ENCODE data around the gene THADA.
"Not testable (repeated sequence)": the region's sequence is repeated elsewhere in the genome, so short reads cannot be mapped to it uniquely, and the experiment has no call there.

The THADA gene

GRCh38 chr2:43298500-43298899, 297.3 kb downstream of the THADA start:
- Histone ChIP-seq H3K27ac (ENCODE audit: low read depth, low read length) (no peak overlapping the region), H3K9me3 (ENCODE audit: control insufficient read depth, insufficient read depth, low read depth, low read length) (peaks cover 7% of the 10 kb centered on the region; the same call in 1 of the 2 replicates), H3K9ac (ENCODE audit: low read length) (no peak overlapping the region), H3K36me3 (ENCODE audit: control insufficient read depth, insufficient read depth, low read length) (no peaks in the 10 kb centered on the region), H3K4me3 (ENCODE audit: low read depth, low read length) (no peak overlapping the region), H3K27me3 (ENCODE audit: control insufficient read depth, insufficient read depth, low read length) (no peaks in the 10 kb centered on the region), H3K4me1 (ENCODE audit: control insufficient read depth, insufficient read depth, low read length) (0 out of 2 replicates have a peak, but pooled peaks cover 3% of the 10 kb centered on the region)

GRCh38 chr2:43297740-43298139, 298.1 kb downstream of the THADA start:
- H3K27me3 ChIP-seq (ENCODE audit: control insufficient read depth, insufficient read depth, low read length); H3K4me1 ChIP-seq (ENCODE audit: control insufficient read depth, insufficient read depth, low read length); H3K9ac ChIP-seq (ENCODE audit: low read length); H3K4me3 ChIP-seq (ENCODE audit: low read depth, low read length); H3K27ac ChIP-seq (ENCODE audit: low read depth, low read length); H3K36me3 ChIP-seq (ENCODE audit: control insufficient read depth, insufficient read depth, low read length); H3K9me3 ChIP-seq (ENCODE audit: control insufficient read depth, insufficient read depth, low read depth, low read length): not testable (repeated sequence)

GRCh38 chr2:43294973-43295603, 300.8 kb downstream of the THADA start:
- Histone ChIP-seq H3K4me1 (ENCODE audit: control insufficient read depth, insufficient read depth, low read length) (no peaks in the 10 kb centered on the region; the same call in 1 of the 2 replicates), H3K4me3 (ENCODE audit: low read depth, low read length) (no peak overlapping the region), H3K9me3 (ENCODE audit: control insufficient read depth, insufficient read depth, low read depth, low read length) (peaks cover 7% of the 10 kb centered on the region; the same call in 1 of the 2 replicates), H3K27me3 (ENCODE audit: control insufficient read depth, insufficient read depth, low read length) (no peaks in the 10 kb centered on the region), H3K27ac (ENCODE audit: low read depth, low read length) (no peak overlapping the region), H3K9ac (ENCODE audit: low read length) (no peak overlapping the region), H3K36me3 (ENCODE audit: control insufficient read depth, insufficient read depth, low read length) (no peaks in the 10 kb centered on the region)

GRCh38 chr2:43293744-43294695, 301.8 kb downstream of the THADA start:
- no peak overlapping the region for H3K9ac ChIP-seq (ENCODE audit: low read length)
- no peaks in the 10 kb centered on the region for H3K27me3 ChIP-seq (ENCODE audit: control insufficient read depth, insufficient read depth, low read length)
- peaks cover 7% of the 10 kb centered on the region; the same call in 1 of the 2 replicates for H3K9me3 ChIP-seq (ENCODE audit: control insufficient read depth, insufficient read depth, low read depth, low read length)
- H3K36me3 ChIP-seq (ENCODE audit: control insufficient read depth, insufficient read depth, low read length) = no peaks in the 10 kb centered on the region
- H3K4me1 ChIP-seq (ENCODE audit: control insufficient read depth, insufficient read depth, low read length) = no peaks in the 10 kb centered on the region; the same call in 1 of the 2 replicates
- no peak overlapping the region for H3K27ac ChIP-seq (ENCODE audit: low read depth, low read length)
- no peak overlapping the region for H3K4me3 ChIP-seq (ENCODE audit: low read depth, low read length)

GRCh38 chr2:43292851-43293743, 302.7 kb downstream of the THADA start:
- Histone ChIP-seq H3K4me3 (ENCODE audit: low read depth, low read length) (no peak overlapping the region), H3K27ac (ENCODE audit: low read depth, low read length) (no peak overlapping the region), H3K9me3 (ENCODE audit: control insufficient read depth, insufficient read depth, low read depth, low read length) (peaks cover 7% of the 10 kb centered on the region; the same call in 1 of the 2 replicates), H3K36me3 (ENCODE audit: control insufficient read depth, insufficient read depth, low read length) (no peaks in the 10 kb centered on the region), H3K4me1 (ENCODE audit: control insufficient read depth, insufficient read depth, low read length) (no peaks in the 10 kb centered on the region; the same call in 1 of the 2 replicates), H3K9ac (ENCODE audit: low read length) (no peak overlapping the region), H3K27me3 (ENCODE audit: control insufficient read depth, insufficient read depth, low read length) (no peaks in the 10 kb centered on the region)

- H3K9me3 ChIP-seq (ENCODE audit: control insufficient read depth, insufficient read depth, low read depth, low read length) = peaks cover 7% of the 10 kb centered on the region; the same call in 1 of the 2 replicates
- H3K9ac ChIP-seq (ENCODE audit: low read length) = no peak overlapping the region
- no peaks in the 10 kb centered on the region for H3K27me3 ChIP-seq (ENCODE audit: control insufficient read depth, insufficient read depth, low read length)
- H3K4me1 ChIP-seq (ENCODE audit: control insufficient read depth, insufficient read depth, low read length) = no peaks in the 10 kb centered on the region; the same call in 1 of the 2 replicates
- H3K27ac ChIP-seq (ENCODE audit: low read depth, low read length) = no peak overlapping the region
- H3K4me3 ChIP-seq (ENCODE audit: low read depth, low read length) = no peak overlapping the region
- H3K36me3 ChIP-seq (ENCODE audit: control insufficient read depth, insufficient read depth, low read length) = 0 out of 2 replicates have a peak, but pooled peaks cover 3% of the 10 kb centered on the region
Measured at GRCh38 chr2:43292297-43292696, 303.5 kb downstream of the THADA start.

GRCh38 chr2:43289331-43289730, 306.5 kb downstream of the THADA start:
- no peaks in the 10 kb centered on the region for H3K27me3 ChIP-seq (ENCODE audit: control insufficient read depth, insufficient read depth, low read length)
- peaks cover 29% of the 10 kb centered on the region for H3K36me3 ChIP-seq (ENCODE audit: control insufficient read depth, insufficient read depth, low read length)
- no peak overlapping the region for H3K27ac ChIP-seq (ENCODE audit: low read depth, low read length)
- H3K9ac ChIP-seq (ENCODE audit: low read length) = no peak overlapping the region
- no peak overlapping the region for H3K4me3 ChIP-seq (ENCODE audit: low read depth, low read length)
- H3K4me1 ChIP-seq (ENCODE audit: control insufficient read depth, insufficient read depth, low read length) = no peaks in the 10 kb centered on the region; the same call in 1 of the 2 replicates
- H3K9me3 ChIP-seq (ENCODE audit: control insufficient read depth, insufficient read depth, low read depth, low read length) = peaks cover 17% of the 10 kb centered on the region

GRCh38 chr2:43288417-43289305, 307.2 kb downstream of the THADA start:
- peaks cover 36% of the 10 kb centered on the region for H3K36me3 ChIP-seq (ENCODE audit: control insufficient read depth, insufficient read depth, low read length)
- no peaks in the 10 kb centered on the region; the same call in 1 of the 2 replicates for H3K4me1 ChIP-seq (ENCODE audit: control insufficient read depth, insufficient read depth, low read length)
- H3K4me3 ChIP-seq (ENCODE audit: low read depth, low read length) = no peak overlapping the region
- H3K9ac ChIP-seq (ENCODE audit: low read length) = no peak overlapping the region
- no peaks in the 10 kb centered on the region for H3K27me3 ChIP-seq (ENCODE audit: control insufficient read depth, insufficient read depth, low read length)
- H3K27ac ChIP-seq (ENCODE audit: low read depth, low read length) = no peak overlapping the region
- H3K9me3 ChIP-seq (ENCODE audit: control insufficient read depth, insufficient read depth, low read depth, low read length) = peaks cover 24% of the 10 kb centered on the region

- Histone ChIP-seq H3K9ac (ENCODE audit: low read length) (no peak overlapping the region), H3K4me3 (ENCODE audit: low read depth, low read length) (no peak overlapping the region), H3K4me1 (ENCODE audit: control insufficient read depth, insufficient read depth, low read length) (no peaks in the 10 kb centered on the region), H3K36me3 (ENCODE audit: control insufficient read depth, insufficient read depth, low read length) (peaks cover 49% of the 10 kb centered on the region), H3K9me3 (ENCODE audit: control insufficient read depth, insufficient read depth, low read depth, low read length) (peaks cover 26% of the 10 kb centered on the region), H3K27me3 (ENCODE audit: control insufficient read depth, insufficient read depth, low read length) (no peaks in the 10 kb centered on the region), H3K27ac (ENCODE audit: low read depth, low read length) (no peak overlapping the region)
Measured at GRCh38 chr2:43285987-43286386, 309.9 kb downstream of the THADA start.

- Histone ChIP-seq H3K4me1 (ENCODE audit: control insufficient read depth, insufficient read depth, low read length) (no peaks in the 10 kb centered on the region), H3K4me3 (ENCODE audit: low read depth, low read length) (no peak overlapping the region), H3K27ac (ENCODE audit: low read depth, low read length) (no peak overlapping the region), H3K9ac (ENCODE audit: low read length) (no peak overlapping the region), H3K9me3 (ENCODE audit: control insufficient read depth, insufficient read depth, low read depth, low read length) (peaks cover 26% of the 10 kb centered on the region), H3K36me3 (ENCODE audit: control insufficient read depth, insufficient read depth, low read length) (peaks cover 49% of the 10 kb centered on the region), H3K27me3 (ENCODE audit: control insufficient read depth, insufficient read depth, low read length) (no peaks in the 10 kb centered on the region)
Measured at GRCh38 chr2:43284967-43285366, 310.9 kb downstream of the THADA start.
